ENCODE measurements around the gene TSPAN18.
"Not testable (repeated sequence)": the region's sequence is repeated elsewhere in the genome, so short reads cannot be mapped to it uniquely, and the experiment has no call there.

TSPAN18 gene

DNA sequence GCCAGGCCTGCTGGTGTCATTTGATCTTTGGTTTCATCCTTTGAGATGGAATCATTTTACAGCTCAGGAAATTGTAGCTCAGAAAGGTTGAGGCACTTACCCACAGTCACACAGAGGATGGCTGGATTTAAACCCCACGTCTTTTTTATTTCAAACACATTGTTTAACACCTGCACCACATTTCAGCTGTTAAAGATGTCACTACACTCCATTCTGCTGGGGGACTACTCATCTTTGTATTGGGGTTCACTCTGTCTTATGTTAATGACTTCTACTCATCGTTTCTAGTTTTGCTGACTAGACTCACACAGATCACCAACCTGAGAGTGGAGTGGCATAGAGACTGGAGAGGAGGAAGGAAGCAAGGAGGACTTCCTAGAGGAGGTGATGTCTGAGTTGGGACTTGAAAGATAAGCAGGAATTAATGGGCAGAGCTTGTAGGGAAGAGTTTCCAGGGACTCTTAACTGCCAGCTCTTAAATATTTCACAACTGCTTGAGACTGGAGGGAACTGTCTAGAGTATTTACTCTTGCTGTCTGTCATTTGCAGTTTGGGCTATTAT, 143.9 kb downstream of the TSPAN18 start:
- no peak overlapping the region for H3K4me3 ChIP-seq (ENCODE audit: low read depth, low read length, poor library complexity, severe bottlenecking)
- TF ChIP-seq EZH2 (IDR thresholded peaks at IDR 0.05; ENCODE audit: borderline replicate concordance, low read length), result no peak
- TF ChIP-seq, protein P1, sequence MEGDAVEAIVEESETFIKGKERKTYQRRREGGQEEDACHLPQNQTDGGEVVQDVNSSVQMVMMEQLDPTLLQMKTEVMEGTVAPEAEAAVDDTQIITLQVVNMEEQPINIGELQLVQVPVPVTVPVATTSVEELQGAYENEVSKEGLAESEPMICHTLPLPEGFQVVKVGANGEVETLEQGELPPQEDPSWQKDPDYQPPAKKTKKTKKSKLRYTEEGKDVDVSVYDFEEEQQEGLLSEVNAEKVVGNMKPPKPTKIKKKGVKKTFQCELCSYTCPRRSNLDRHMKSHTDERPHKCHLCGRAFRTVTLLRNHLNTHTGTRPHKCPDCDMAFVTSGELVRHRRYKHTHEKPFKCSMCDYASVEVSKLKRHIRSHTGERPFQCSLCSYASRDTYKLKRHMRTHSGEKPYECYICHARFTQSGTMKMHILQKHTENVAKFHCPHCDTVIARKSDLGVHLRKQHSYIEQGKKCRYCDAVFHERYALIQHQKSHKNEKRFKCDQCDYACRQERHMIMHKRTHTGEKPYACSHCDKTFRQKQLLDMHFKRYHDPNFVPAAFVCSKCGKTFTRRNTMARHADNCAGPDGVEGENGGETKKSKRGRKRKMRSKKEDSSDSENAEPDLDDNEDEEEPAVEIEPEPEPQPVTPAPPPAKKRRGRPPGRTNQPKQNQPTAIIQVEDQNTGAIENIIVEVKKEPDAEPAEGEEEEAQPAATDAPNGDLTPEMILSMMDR (IDR thresholded peaks at IDR 0.05; ENCODE audit: low read length), result no peak
- no peaks in the 10 kb centered on the region for H3K9me3 ChIP-seq (ENCODE audit: low read length)
- no peak overlapping the region for H3K9ac ChIP-seq (ENCODE audit: low read length)
- H3F3A ChIP-seq (ENCODE audit: insufficient read depth, low read length), result no peaks in the 10 kb centered on the region
- no peaks in the 10 kb centered on the region for H3K27me3 ChIP-seq (ENCODE audit: insufficient read depth, low read length)
- no peak overlapping the region for H2AFZ ChIP-seq (ENCODE audit: low read length)
- no peaks in the 10 kb centered on the region for H4K20me1 ChIP-seq (ENCODE audit: insufficient read depth, low read length)
- H3K4me1 ChIP-seq (ENCODE audit: insufficient read depth, low read length, severe bottlenecking), result no peaks in the 10 kb centered on the region
- H3K79me2 ChIP-seq (ENCODE audit: insufficient read depth, low read length), result no peaks in the 10 kb centered on the region
- no peaks in the 10 kb centered on the region for H3K9me2 ChIP-seq (ENCODE audit: low read depth, low read length)
- no peak overlapping the region for H3K27ac ChIP-seq (ENCODE audit: low read depth, low read length, poor library complexity, severe bottlenecking)
- H3K36me3 ChIP-seq (ENCODE audit: insufficient read depth, low read length), result no peaks in the 10 kb centered on the region
- H3K4me2 ChIP-seq (ENCODE audit: low read length), result no peak overlapping the region

DNA sequence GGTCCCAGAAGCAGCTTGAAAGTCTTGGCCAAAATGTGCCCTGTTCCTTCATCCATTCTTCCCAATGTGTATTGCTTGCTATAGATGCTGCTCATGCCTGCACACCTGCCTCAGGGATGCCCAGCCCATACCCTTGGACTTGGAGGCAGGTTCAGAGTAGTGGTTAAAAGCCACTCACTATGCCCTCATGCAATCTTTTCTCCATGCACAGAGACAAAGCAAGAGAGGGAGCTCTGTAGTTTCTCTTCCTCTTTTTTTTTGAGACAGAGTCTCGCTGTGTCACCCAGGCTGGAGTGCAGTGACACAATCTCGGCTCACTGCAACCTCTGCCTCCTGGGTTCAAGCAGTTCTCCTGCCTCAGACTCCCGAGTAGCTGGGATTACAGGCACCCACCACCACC, 144.9 kb downstream of the TSPAN18 start:
- not testable (repeated sequence) for H3K4me1 ChIP-seq (ENCODE audit: insufficient read depth, low read length, severe bottlenecking); H3K27ac ChIP-seq (ENCODE audit: low read depth, low read length, poor library complexity, severe bottlenecking); H3K4me2 ChIP-seq (ENCODE audit: low read length); H3K4me3 ChIP-seq (ENCODE audit: low read depth, low read length, poor library complexity, severe bottlenecking); H4K20me1 ChIP-seq (ENCODE audit: insufficient read depth, low read length); H3F3A ChIP-seq (ENCODE audit: insufficient read depth, low read length); H3K9me3 ChIP-seq (ENCODE audit: low read length); H3K9me2 ChIP-seq (ENCODE audit: low read depth, low read length); H2AFZ ChIP-seq (ENCODE audit: low read length); H3K36me3 ChIP-seq (ENCODE audit: insufficient read depth, low read length); H3K9ac ChIP-seq (ENCODE audit: low read length); H3K27me3 ChIP-seq (ENCODE audit: insufficient read depth, low read length); H3K79me2 ChIP-seq (ENCODE audit: insufficient read depth, low read length)

DNA sequence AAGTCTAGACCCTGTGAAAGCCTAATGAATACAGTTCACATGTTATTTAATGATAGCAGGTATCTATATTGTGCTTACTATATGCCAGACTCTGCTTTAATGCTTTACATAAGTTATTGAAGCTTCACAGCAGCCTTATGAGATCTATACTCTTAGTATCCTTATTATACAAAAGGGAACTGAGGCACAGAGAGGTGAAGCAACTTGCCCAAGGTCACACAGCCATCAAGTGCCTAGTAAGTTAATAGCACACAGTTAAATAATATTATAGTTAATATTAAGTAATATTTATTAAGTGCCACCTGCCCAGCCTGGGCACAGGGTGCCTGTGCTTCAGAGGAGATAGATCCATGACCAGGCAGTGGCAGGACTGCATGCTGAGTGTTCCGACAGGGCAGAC, 145.8 kb downstream of the TSPAN18 start:
- no peaks in the 10 kb centered on the region for H3K36me3 ChIP-seq (ENCODE audit: insufficient read depth, low read length)
- H3K4me1 ChIP-seq (ENCODE audit: insufficient read depth, low read length, severe bottlenecking), result no peaks in the 10 kb centered on the region
- H3K79me2 ChIP-seq (ENCODE audit: insufficient read depth, low read length), result no peaks in the 10 kb centered on the region
- no peak overlapping the region for H3K4me3 ChIP-seq (ENCODE audit: low read depth, low read length, poor library complexity, severe bottlenecking)
- H3K27me3 ChIP-seq (ENCODE audit: insufficient read depth, low read length), result 0 out of 2 replicates have a peak, but pooled peaks cover 4% of the 10 kb centered on the region
- H3K9me3 ChIP-seq (ENCODE audit: low read length), result no peaks in the 10 kb centered on the region
- H3K9me2 ChIP-seq (ENCODE audit: low read depth, low read length), result no peaks in the 10 kb centered on the region
- H2AFZ ChIP-seq (ENCODE audit: low read length), result no peak overlapping the region
- TF ChIP-seq, protein P1 (IDR thresholded peaks at IDR 0.05; ENCODE audit: low read length), result no peak
- no peak for TF ChIP-seq EZH2 (IDR thresholded peaks at IDR 0.05; ENCODE audit: borderline replicate concordance, low read length)
- H3K27ac ChIP-seq (ENCODE audit: low read depth, low read length, poor library complexity, severe bottlenecking), result no peak overlapping the region
- no peak overlapping the region for H3K4me2 ChIP-seq (ENCODE audit: low read length)
- no peak overlapping the region for H3K9ac ChIP-seq (ENCODE audit: low read length)
- no peaks in the 10 kb centered on the region for H3F3A ChIP-seq (ENCODE audit: insufficient read depth, low read length)
- H4K20me1 ChIP-seq (ENCODE audit: insufficient read depth, low read length), result no peaks in the 10 kb centered on the region

DNA sequence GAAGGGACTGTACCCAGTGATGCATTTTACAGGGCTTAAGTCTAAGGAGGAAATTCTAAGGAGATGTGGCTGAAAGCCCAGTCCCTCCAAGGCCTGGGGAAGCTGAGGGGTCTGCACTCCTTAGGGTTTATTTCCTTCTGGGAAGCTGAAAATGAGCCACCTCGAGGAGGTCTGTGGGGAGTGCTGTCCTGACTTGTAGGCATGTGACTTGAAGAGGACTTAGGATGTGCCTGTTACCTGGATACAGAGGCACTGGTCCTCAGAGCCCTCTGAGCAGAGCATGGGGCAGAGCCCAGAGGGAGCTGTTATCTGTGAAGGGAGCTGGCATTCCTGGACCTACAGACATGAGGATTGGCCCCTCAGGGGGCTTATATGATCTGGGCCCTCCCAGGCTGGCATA, 146.8 kb downstream of the TSPAN18 start:
- Histone ChIP-seq H2AFZ (ENCODE audit: low read length) (no peak overlapping the region), H3K9me3 (ENCODE audit: low read length) (no peaks in the 10 kb centered on the region), H3K9ac (ENCODE audit: low read length) (no peak overlapping the region), H3K27me3 (ENCODE audit: insufficient read depth, low read length) (0 out of 2 replicates have a peak, but pooled peaks cover 4% of the 10 kb centered on the region), H3K9me2 (ENCODE audit: low read depth, low read length) (no peaks in the 10 kb centered on the region), H3F3A (ENCODE audit: insufficient read depth, low read length) (no peaks in the 10 kb centered on the region), H4K20me1 (ENCODE audit: insufficient read depth, low read length) (no peaks in the 10 kb centered on the region), H3K4me3 (ENCODE audit: low read depth, low read length, poor library complexity, severe bottlenecking) (no peak overlapping the region), H3K79me2 (ENCODE audit: insufficient read depth, low read length) (no peaks in the 10 kb centered on the region), H3K4me2 (ENCODE audit: low read length) (no peak overlapping the region), H3K36me3 (ENCODE audit: insufficient read depth, low read length) (no peaks in the 10 kb centered on the region), H3K4me1 (ENCODE audit: insufficient read depth, low read length, severe bottlenecking) (no peaks in the 10 kb centered on the region), H3K27ac (ENCODE audit: low read depth, low read length, poor library complexity, severe bottlenecking) (no peak overlapping the region)
- TF ChIP-seq, protein P1 (IDR thresholded peaks at IDR 0.05; ENCODE audit: low read length), result no peak
- no peak for TF ChIP-seq EZH2 (IDR thresholded peaks at IDR 0.05; ENCODE audit: borderline replicate concordance, low read length)

Data from OCI-LY1 (cell line).